Keratinocyte (primary cell): ENCODE results near the gene ADSL. TPM values are rescaled to one million over a fixed set of nuclear protein-coding genes. Genes with fewer than 3 reads are reported as not detected.

Experiments
- DNase-seq: peaks from one replicate; pipeline ENCODE4 v3.0.0-alpha.2; 2011; ENCODE audit warnings: low read depth, missing footprints, low spot score
- FAIRE-seq: peaks from 2 replicates; lab custom pipeline; 2011; peaks lifted over from hg19 to GRCh38; lab: Jason Lieb, UNC
- H2AFZ ChIP-seq: 2 replicates; pipeline ENCODE4 v1.6.0; 2012; ENCODE audit warnings: low read length, control low read depth, inconsistent platforms; ENCODE audit not compliant: control insufficient read depth
- H3K27ac ChIP-seq: 2 replicates; pipeline ENCODE4 v1.5.1; 2011; ENCODE audit warnings: low read length; ENCODE audit not compliant: control insufficient read depth, insufficient read depth
- H3K27me3 ChIP-seq: 3 replicates; pipeline ENCODE4 v1.6.0; 2011; ENCODE audit warnings: low read length; ENCODE audit not compliant: control insufficient read depth, insufficient read depth; ENCODE audit errors: extremely low read depth
- H3K36me3 ChIP-seq, 2 experiments: 2 replicates in 1 of 2; 3 replicates in 1 of 2; pipeline ENCODE4 v1.5.1; 2011; ENCODE audit warnings: low read length in 2 of 2, mild to moderate bottlenecking in 1 of 2; ENCODE audit not compliant: control insufficient read depth in 2 of 2, insufficient read depth in 2 of 2; ENCODE audit errors: extremely low read depth in 1 of 2
- H3K4me1 ChIP-seq: 3 replicates; pipeline ENCODE4 v1.5.1; 2011; ENCODE audit warnings: low read length; ENCODE audit not compliant: control insufficient read depth, insufficient read depth; ENCODE audit errors: extremely low read depth
- H3K4me2 ChIP-seq: 3 replicates; pipeline ENCODE4 v1.6.0; 2011; ENCODE audit warnings: low read depth, low read length; ENCODE audit not compliant: control insufficient read depth, insufficient read depth; ENCODE audit errors: extremely low read depth
- H3K4me3 ChIP-seq, 3 experiments: fragments of 200-600 bp in 1 of 3; sonication (generic) in 1 of 3; 2 replicates in 2 of 3; 3 replicates in 1 of 3; pipeline ENCODE4 v1.5.1; 2011 to 2016; ENCODE audit warnings: low read length in 3 of 3, mild to moderate bottlenecking in 3 of 3, control low read depth in 2 of 3, inconsistent platforms in 1 of 3, low read depth in 1 of 3, mixed read lengths in 1 of 3, mixed run types in 1 of 3, moderate library complexity in 1 of 3; ENCODE audit not compliant: control insufficient read depth in 2 of 3, insufficient read depth in 2 of 3; ENCODE audit errors: extremely low read depth in 1 of 3
- H3K79me2 ChIP-seq: 2 replicates; pipeline ENCODE4 v1.6.0; 2012; ENCODE audit warnings: low read length; ENCODE audit not compliant: control insufficient read depth, insufficient read depth
- H3K9ac ChIP-seq: 3 replicates; pipeline ENCODE4 v1.6.0; 2011; ENCODE audit warnings: low read length; ENCODE audit not compliant: control insufficient read depth, insufficient read depth; ENCODE audit errors: extremely low read depth
- H3K9me1 ChIP-seq: 3 replicates; pipeline ENCODE4 v1.6.0; 2011; ENCODE audit warnings: low read length; ENCODE audit not compliant: control insufficient read depth, insufficient read depth; ENCODE audit errors: extremely low read depth
- H3K9me3 ChIP-seq: 2 replicates; pipeline ENCODE4 v1.5.1; 2012; ENCODE audit warnings: low read depth, low read length; ENCODE audit not compliant: control insufficient read depth
- H4K20me1 ChIP-seq: 3 replicates; pipeline ENCODE4 v1.6.0; 2011; ENCODE audit warnings: low read length; ENCODE audit not compliant: control insufficient read depth, insufficient read depth; ENCODE audit errors: extremely low read depth
- CTCF ChIP-seq, 3 experiments: IDR thresholded peaks in 1 of 3; conservative IDR thresholded peaks in 1 of 3; optimal IDR thresholded peaks in 1 of 3; 2 replicates in 2 of 3; 3 replicates in 1 of 3; pipeline versions ENCODE3 to v1.5.1; 2011; ENCODE audit warnings: low read length in 3 of 3, mild to moderate bottlenecking in 3 of 3, moderate library complexity in 2 of 3, control low read depth in 1 of 3, inconsistent platforms in 1 of 3; ENCODE audit not compliant: insufficient read depth in 2 of 3; ENCODE audit errors: extremely low read depth in 1 of 3
- EZH2 ChIP-seq: IDR thresholded peaks from one replicate; pipeline ENCODE4 v1.6.1; 2012; ENCODE audit warnings: inconsistent platforms, mild to moderate bottlenecking, low read length, moderate library complexity
- dilution Hi-C: fragments of 300-500 bp; cut with MboI; formaldehyde crosslinking; loops from one replicate; pipeline ENCODE4 v1.7.0; 2020; ENCODE audit warnings: low sequenced_read_pairs; ENCODE audit not compliant: extremely low pct_ligation_motif_present
- polyA plus RNA-seq, 5 experiments: library from polyadenylated mRNA; depleted of rRNA in 3 of 5; stranded (reverse) in 3 of 5; stranded (forward) in 1 of 5; unstranded in 1 of 5; fragments of >200 nt; gene quantifications; 1 replicate in 1 of 5; 2 replicates in 3 of 5; 3 replicates in 1 of 5; pipeline versions ENCODE4 v1.2.1 to v1.2.3, GENCODE V29; 2011 to 2012; ENCODE audit warnings: missing spikeins in 2 of 5, low read depth in 1 of 5, low replicate concordance in 1 of 5

Gene ADSL
- polyA plus RNA-seq, 1 donor (not counting 4 experiments of a cell fraction or from before 2014, with no cell fraction given): 96.1 TPM

- Histone ChIP-seq H3K36me3 (peaks cover 33 to 35% of the 10 kb centered on the region in 2 experiments), H3K9me1 (no peaks in the 10 kb centered on the region), H3K9me3 (no peaks in the 10 kb centered on the region), H3K4me1 (peaks cover 9% of the 10 kb centered on the region), H3K9ac (no peak overlapping the region), H3K27ac (no peak overlapping the region), H3K4me3 (no peak overlapping the region), H3K27me3 (no peaks in the 10 kb centered on the region), H4K20me1 (no peaks in the 10 kb centered on the region), H3K79me2 (peaks cover 14% of the 10 kb centered on the region), H2AFZ (no peak overlapping the region), H3K4me2 (no peak overlapping the region)
- no peak for TF ChIP-seq EZH2
- no peak for TF ChIP-seq CTCF (optimal IDR thresholded peaks at IDR 0.05 in 1 of 3, IDR thresholded peaks at IDR 0.05 in 1 of 3, conservative IDR thresholded peaks at IDR 0.05 in 1 of 3; ENCODE audit: extremely low read depth in 1 of 3, insufficient read depth in 2 of 3, low read length in 3 of 3)
- DNase-seq (no peak), FAIRE-seq (no peak)
- dilution Hi-C loops: no loop called here
These were observed 21.7 kb downstream of the ADSL start for GRCh38 chr22:40368016-40368415.

- H3K4me2 ChIP-seq: no peak overlapping the region
- peaks cover 18% of the 10 kb centered on the region for H3K79me2 ChIP-seq
- no peak overlapping the region for H3K27ac ChIP-seq
- no peaks in the 10 kb centered on the region for H3K27me3 ChIP-seq
- no peak overlapping the region for H3K4me3 ChIP-seq
- H3K9ac ChIP-seq: no peak overlapping the region
- dilution Hi-C loops: no loop called here
- no peaks in the 10 kb centered on the region for H4K20me1 ChIP-seq
- H3K4me1 ChIP-seq: peaks cover 9% of the 10 kb centered on the region
- H3K9me1 ChIP-seq: no peaks in the 10 kb centered on the region
- H3K9me3 ChIP-seq: no peaks in the 10 kb centered on the region
- no peak for FAIRE-seq
- H2AFZ ChIP-seq: no peak overlapping the region
- H3K36me3 ChIP-seq: peaks cover 30 to 33% of the 10 kb centered on the region in 2 experiments
- TF ChIP-seq CTCF (optimal IDR thresholded peaks at IDR 0.05 in 1 of 3, IDR thresholded peaks at IDR 0.05 in 1 of 3, conservative IDR thresholded peaks at IDR 0.05 in 1 of 3; ENCODE audit: extremely low read depth in 1 of 3, insufficient read depth in 2 of 3, low read length in 3 of 3) (no peak), EZH2 (no peak)
- DNase-seq: no peak
These were observed 22.5 kb downstream of the ADSL start for GRCh38 chr22:40368836-40369235.
